Esophagus squamous epithelium (tissue), 5 donors: ENCODE data around the gene KRT6B. TPM values are rescaled to one million over a fixed set of nuclear protein-coding genes. Genes with fewer than 3 reads are reported as not detected.

Experiments
- DNase-seq: peaks from one replicate; lab custom pipeline; 2025; lab: John Stamatoyannopoulos, UW
- H3K27ac ChIP-seq, 4 donors: fragments of 200-600 bp; sonication (generic); one replicate each; pipeline ENCODE4 v1.5.1; 2016 to 2019; ENCODE audit warnings: mild to moderate bottlenecking in 1 of 4
- H3K27me3 ChIP-seq, 4 donors: fragments of 200-600 bp; sonication (generic); 1 replicate in 3 of 4; 2 replicates in 1 of 4; pipeline versions ENCODE4 v1.5.1 to v1.6.0; 2017 to 2021; ENCODE audit warnings: antibody characterized with exemption in 1 of 4
- H3K36me3 ChIP-seq, 3 donors: fragments of 200-600 bp; sonication (generic); one replicate each; pipeline ENCODE4 v1.5.1; 2016 to 2019
- H3K4me1 ChIP-seq, 3 donors: fragments of 200-600 bp; sonication (generic); one replicate each; pipeline ENCODE4 v1.5.1; 2017 to 2019
- H3K4me3 ChIP-seq, 4 donors: fragments of 200-600 bp; sonication (generic); 1 replicate in 3 of 4; 2 replicates in 1 of 4; pipeline ENCODE4 v1.5.1; 2016 to 2019; ENCODE audit warnings: mild to moderate bottlenecking in 2 of 4, moderate library complexity in 1 of 4
- H3K9me3 ChIP-seq, 3 donors: fragments of 200-600 bp; sonication (generic); one replicate each; pipeline ENCODE4 v1.5.1; 2016 to 2019
- CTCF ChIP-seq, 6 experiments: fragments of 450-650 bp in 4 of 6; fragments of 200-600 bp in 2 of 6; sonication (generic) in 2 of 6; IDR thresholded peaks; one replicate each; pipeline ENCODE4 v1.5.1; 2016 to 2019; ENCODE audit warnings: antibody characterized with exemption in 6 of 6, mild to moderate bottlenecking in 4 of 6, moderate library complexity in 4 of 6
- POLR2A ChIP-seq, 4 donors: fragments of 450-650 bp; IDR thresholded peaks; one replicate each; pipeline ENCODE4 v1.6.1; 2017; ENCODE audit warnings: antibody characterized with exemption in 4 of 4, mild to moderate bottlenecking in 4 of 4, moderate library complexity in 3 of 4
- WGBS, 2 donors: methylation state at CpG; one replicate each; pipeline ENCODE4 v1.1.5; 2018; 5-methylcytosine and 5-hydroxymethylcytosine counted together
- intact Hi-C: fragments of 100-400 bp; cut with DNase I; formaldehyde crosslinking; loops from one replicate; pipeline ENCODE4 v1.15.0; 2022
- total RNA-seq, 4 donors: library from RNA; depleted of rRNA; stranded (reverse); fragments of >200 nt; gene quantifications; one replicate each; pipeline ENCODE4 v1.1.0, GENCODE V29; 2016
- donor health status: DM: yes; HTN: yes; CAD: no.

The KRT6B gene
- total RNA-seq, 4 donors from 2014 or later = 308 to 3,585 (median 1,609) TPM

GRCh38 chr12:52441320-52441911 is 10.5 kb downstream of the KRT6B start:
- H3K36me3 ChIP-seq = no peaks in the 10 kb centered on the region
- H3K9me3 ChIP-seq = no peaks in the 10 kb centered on the region
- intact Hi-C loops = no loop called here
- TF ChIP-seq POLR2A (IDR thresholded peaks at IDR 0.05) (no peak), CTCF (IDR thresholded peaks at IDR 0.05) (peak in 1 of 6 experiments; percentile 4)
- peak overlapping the region; percentile 50 to 73 (median 61) for H3K27ac ChIP-seq
- peaks cover 20 to 74% (median 24%) of the 10 kb centered on the region in 3 donors for H3K4me1 ChIP-seq
- WGBS, 2 donors = 34 to 48% methylated on average over 9 of the region's 9 CpGs
- peaks cover 0 to 7% (median 0%) of the 10 kb centered on the region in 4 donors for H3K27me3 ChIP-seq
- no peak for DNase-seq
- no peak overlapping the region for H3K4me3 ChIP-seq

GRCh38 chr12:52440821-52441319 is 11.1 kb downstream of the KRT6B start:
- no peaks in the 10 kb centered on the region for H3K9me3 ChIP-seq
- no peak for DNase-seq
- H3K4me1 ChIP-seq = peaks cover 23 to 79% (median 30%) of the 10 kb centered on the region in 3 donors
- 49 to 81% methylated on average over 3 to 5 of the region's 5 CpGs for whole genome bisulfite sequencing, 2 donors
- H3K36me3 ChIP-seq = no peaks in the 10 kb centered on the region
- H3K27me3 ChIP-seq = peaks cover 0 to 7% (median 0%) of the 10 kb centered on the region in 4 donors
- H3K4me3 ChIP-seq = no peak overlapping the region
- TF ChIP-seq CTCF (IDR thresholded peaks at IDR 0.05) (no peak), POLR2A (IDR thresholded peaks at IDR 0.05) (no peak)
- H3K27ac ChIP-seq = peak overlapping the region; percentile 50 to 73 (median 61)
- intact Hi-C loops = no loop called here

GRCh38 chr12:52439845-52440244 is 12.1 kb downstream of the KRT6B start:
- TF ChIP-seq POLR2A (IDR thresholded peaks at IDR 0.05) = no peak
- TF ChIP-seq CTCF (IDR thresholded peaks at IDR 0.05) = no peak
- no peak overlapping the region for H3K4me3 ChIP-seq
- peaks cover 26 to 87% (median 38%) of the 10 kb centered on the region in 3 donors for H3K4me1 ChIP-seq
- H3K27ac ChIP-seq = peak overlapping the region in 1 of 4 donors; percentile 50
- intact Hi-C loops = no loop called here
- no peak for DNase-seq
- H3K9me3 ChIP-seq = no peaks in the 10 kb centered on the region
- peaks cover 0 to 7% (median 0%) of the 10 kb centered on the region in 4 donors for H3K27me3 ChIP-seq
- no peaks in the 10 kb centered on the region for H3K36me3 ChIP-seq
- 53 to 100% methylated on average over 1 to 2 of the region's 2 CpGs for WGBS, 2 donors

- Histone ChIP-seq H3K4me1 (peaks cover 30 to 83% (median 38%) of the 10 kb centered on the region in 3 donors), H3K27ac (peak overlapping the region in 2 of 4 donors; percentile 55 to 60), H3K36me3 (no peaks in the 10 kb centered on the region), H3K27me3 (peaks cover 0 to 4% (median 0%) of the 10 kb centered on the region in 4 donors), H3K4me3 (no peak overlapping the region), H3K9me3 (no peaks in the 10 kb centered on the region)
- 61 to 72% methylated on average over 2 to 3 of the region's 8 CpGs for WGBS, 2 donors
- TF ChIP-seq POLR2A (IDR thresholded peaks at IDR 0.05) (no peak), CTCF (IDR thresholded peaks at IDR 0.05) (no peak)
- DNase-seq = no peak
- intact Hi-C loops = no loop called here
Measured at GRCh38 chr12:52439420-52439819, 12.5 kb downstream of the KRT6B start.
